DMS114 treated with DMSO at 0.1 percent for 48 hours (cell line): Measurements from ENCODE around the gene C8A.

ENCODE experiments used
- DNase-seq: peaks from one replicate; lab custom pipeline; 2025; ENCODE audit not compliant: unreplicated experiment; lab: John Stamatoyannopoulos, UW

Gene C8A

DNA sequence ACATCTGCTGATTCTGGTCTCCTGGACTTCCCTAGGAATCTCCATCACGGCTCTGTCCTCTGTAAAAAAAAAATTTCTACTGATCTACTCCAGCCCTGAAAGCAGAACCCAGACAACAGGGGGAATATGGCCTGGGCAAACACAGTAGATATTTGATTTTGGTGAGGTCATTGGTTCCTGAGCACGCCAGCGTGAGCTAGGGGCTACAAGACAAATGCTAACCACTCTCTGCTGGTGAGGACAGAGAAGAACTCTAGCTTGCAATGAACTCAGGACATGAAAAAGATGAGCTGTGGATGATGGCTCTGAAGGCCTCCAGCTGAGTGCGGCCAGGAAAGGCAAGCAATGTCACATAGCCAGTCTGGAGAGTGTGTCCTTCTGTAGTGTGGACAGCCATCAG is 18.2 kb upstream of the C8A start:
- no peak for DNase-seq

DNA sequence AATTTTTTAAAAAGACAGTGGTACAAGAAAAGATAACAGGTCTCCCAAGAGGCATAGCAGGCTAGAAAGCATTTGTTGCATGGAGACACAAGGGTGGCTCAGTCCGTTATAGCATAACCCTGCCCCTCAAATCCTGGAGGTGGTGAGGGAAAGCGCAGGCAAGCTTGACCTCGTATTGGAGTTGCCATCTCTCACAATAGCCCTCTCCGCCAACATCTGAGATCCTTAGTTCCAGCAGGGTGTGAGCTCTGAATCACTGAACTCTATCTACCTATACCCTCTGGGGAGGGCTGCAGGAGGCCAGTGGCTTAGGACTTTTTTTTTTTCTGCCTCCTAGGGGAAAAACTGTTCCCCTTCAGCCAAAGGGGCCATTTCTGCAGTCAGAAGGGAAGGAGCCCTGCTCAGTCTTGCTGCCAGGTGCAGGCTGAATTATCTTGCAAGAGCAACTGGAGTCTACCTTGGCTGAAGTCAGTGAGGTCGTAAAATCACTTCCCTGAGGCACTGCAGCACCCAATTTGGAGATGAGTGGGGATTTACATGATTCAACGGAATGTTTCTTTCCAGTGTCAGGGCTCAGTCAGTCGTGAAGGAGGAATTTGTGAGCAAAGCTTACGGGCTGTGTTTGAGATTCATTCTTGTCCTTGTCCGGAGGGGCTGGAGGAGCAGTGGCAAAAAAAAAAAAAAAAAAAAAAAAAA is 17.2 kb upstream of the C8A start:
- DNase-seq, result no peak

DNA sequence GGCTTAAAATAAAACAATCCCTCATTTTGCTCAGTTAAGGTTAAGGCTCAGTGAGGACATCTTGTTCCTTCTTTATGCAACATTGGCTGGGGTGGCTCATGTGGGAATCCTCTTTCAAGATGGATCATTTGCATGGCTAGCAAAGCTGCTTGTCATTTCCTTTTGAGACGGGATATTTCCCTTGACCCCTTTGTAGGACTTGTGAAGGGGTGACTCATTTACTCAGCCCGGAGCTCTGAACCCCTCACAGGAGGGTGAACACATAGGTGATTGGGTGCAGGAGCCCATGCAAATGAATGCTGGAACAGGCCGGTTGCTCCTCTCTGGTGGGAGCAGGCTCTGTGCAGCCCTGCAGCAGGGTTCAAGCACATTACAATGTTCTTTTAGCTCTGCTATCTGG is 15.8 kb upstream of the C8A start:
- DNase-seq, result no peak

DNA sequence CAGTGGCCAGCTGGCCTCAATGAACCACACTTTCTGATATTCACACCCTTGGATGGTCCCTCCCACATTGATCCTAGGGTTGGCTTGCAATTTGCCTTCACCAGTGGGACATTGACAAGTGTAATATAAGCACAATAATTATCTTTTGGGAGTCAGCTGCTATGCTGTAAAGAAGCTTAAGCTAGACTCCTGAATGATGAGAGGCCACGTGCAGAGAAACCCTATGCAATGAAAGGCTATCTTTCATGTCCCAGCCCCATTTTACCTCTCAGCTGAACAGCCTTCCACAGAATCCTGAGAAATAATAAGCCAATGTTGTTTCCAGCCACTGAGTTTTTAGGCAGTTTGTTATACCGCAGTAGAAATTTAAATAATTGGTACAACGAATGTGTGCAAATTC is 11.1 kb upstream of the C8A start:
- no peak for DNase-seq

DNA sequence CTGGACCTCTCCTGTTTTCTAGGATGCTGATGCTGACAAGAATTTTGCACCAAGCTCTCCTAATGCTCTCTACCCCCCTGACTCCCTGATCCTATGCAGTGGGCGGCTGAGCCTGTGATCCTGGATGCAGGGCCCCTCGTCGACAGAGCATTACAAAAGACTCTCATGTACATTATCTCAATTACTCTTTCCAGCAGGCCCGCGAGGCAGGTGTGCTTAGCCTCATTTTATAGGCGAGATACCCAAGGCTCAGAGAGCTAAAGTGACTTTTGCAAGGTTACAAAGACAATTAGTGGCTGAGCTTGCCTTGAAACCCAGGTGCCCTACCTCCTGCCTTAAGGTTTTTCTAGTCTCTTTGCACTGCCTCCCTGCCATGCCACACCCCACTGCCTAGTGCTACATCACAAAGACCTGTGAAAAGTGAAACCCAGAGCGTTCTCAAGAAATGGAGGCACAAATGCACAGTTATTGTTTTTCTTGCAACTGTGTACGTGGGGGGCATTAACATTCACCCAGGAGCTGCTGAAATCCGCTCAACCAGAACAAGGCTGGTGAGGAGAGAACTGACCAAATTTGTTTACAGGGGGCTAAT is 10.0 kb upstream of the C8A start:
- DNase-seq, result no peak

GRCh38 chr1:56845343-56845742 is 9.3 kb upstream of the C8A start:
- DNase-seq, result no peak

GRCh38 chr1:56849750-56850149 is 4.8 kb upstream of the C8A start:
- no peak for DNase-seq

DNA sequence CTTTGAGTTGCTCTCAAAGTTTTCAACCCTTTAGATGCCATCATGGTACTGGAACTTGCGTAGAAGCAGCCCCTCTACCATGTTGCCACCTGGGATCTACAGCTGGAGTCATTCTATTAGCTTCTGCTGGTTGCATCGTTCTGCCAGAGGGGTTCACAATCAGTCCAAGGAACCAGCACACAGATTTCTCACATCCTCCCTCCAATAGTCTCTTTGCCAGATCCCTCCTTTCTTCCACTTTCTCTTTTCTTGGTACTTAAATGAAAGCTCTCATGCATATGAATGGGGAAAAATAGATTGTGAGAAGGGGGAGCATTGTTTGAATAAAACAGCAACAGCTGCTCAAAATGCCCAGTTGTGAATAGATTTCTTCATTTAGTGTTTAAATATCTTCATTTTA is 4.2 kb upstream of the C8A start:
- DNase-seq, result no peak

DNA sequence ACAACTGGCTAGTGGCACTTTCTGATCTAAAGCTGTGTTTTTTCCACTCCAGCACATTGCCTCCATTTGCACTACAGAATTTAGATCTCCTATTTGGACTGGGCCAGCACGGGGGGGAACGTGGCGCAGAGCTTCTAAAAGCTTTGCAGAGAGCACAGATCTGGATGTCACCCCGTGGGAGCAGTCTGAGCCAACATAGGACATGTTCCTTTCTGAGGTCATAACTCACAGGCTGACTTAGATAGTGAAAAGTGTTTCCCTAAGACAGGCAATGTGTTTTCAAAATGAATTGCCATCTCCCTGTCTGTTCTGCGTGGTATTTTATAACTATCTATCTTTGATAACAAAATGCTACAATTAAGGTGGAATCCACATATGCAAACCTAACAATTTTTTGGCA is 3.7 kb upstream of the C8A start:
- DNase-seq, result no peak

GRCh38 chr1:56852476-56852875 is 2.1 kb upstream of the C8A start:
- DNase-seq, result no peak

GRCh38 chr1:56855190-56855589 is 593 bp downstream of the C8A start:
- DNase-seq, result no peak

GRCh38 chr1:56856186-56856585 is 1.6 kb downstream of the C8A start:
- no peak for DNase-seq

GRCh38 chr1:56859287-56859686 is 4.7 kb downstream of the C8A start:
- DNase-seq, result no peak

- no peak for DNase-seq
Observed at GRCh38 chr1:56863265-56863992, 8.8 kb downstream of the C8A start.

GRCh38 chr1:56864430-56864829 is 9.8 kb downstream of the C8A start:
- no peak for DNase-seq

DNA sequence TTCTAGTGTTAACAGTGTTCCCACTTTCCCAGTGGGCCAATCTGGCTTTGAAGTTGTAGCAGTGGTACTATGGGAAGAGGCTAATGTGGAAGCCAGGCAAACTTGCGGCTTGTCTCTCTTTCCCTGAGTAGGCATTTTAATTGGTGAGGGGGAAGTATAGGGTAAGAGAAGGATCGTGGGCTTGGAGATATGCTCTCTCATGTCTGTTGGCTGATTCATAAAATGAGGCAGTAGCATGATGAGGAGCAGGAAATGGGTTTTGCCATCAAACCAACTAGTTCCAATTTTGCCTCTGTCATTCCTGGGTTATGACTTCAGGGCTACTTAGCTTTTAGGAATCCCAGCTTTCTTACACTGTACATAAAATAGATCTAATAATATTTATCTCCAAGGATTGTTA is 12.1 kb downstream of the C8A start:
- no peak for DNase-seq

GRCh38 chr1:56867491-56867890 is 12.9 kb downstream of the C8A start:
- no peak for DNase-seq

- DNase-seq, result no peak
Observed at GRCh38 chr1:56868761-56869160, 14.2 kb downstream of the C8A start.

GRCh38 chr1:56872597-56872996 is 18.0 kb downstream of the C8A start:
- no peak for DNase-seq

DNA sequence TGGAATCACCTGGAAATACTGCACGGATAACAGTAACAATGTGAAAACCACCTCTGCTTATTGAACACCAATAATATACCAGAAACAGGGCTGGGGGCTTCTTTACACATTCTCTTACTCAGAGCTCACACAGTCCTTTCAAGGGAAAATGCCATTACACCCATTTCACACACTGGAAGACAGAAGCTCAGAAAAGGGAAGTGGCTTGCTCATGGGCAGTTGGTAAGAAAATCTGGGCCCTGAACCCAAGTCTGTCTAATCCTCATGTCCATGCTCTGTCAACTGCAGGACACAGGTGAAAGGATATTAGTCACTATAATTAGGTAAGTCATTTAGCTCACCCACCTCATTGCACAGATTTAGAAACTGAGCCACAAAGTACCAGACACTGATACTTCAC is 18.6 kb downstream of the C8A start:
- DNase-seq, result no peak

DNA sequence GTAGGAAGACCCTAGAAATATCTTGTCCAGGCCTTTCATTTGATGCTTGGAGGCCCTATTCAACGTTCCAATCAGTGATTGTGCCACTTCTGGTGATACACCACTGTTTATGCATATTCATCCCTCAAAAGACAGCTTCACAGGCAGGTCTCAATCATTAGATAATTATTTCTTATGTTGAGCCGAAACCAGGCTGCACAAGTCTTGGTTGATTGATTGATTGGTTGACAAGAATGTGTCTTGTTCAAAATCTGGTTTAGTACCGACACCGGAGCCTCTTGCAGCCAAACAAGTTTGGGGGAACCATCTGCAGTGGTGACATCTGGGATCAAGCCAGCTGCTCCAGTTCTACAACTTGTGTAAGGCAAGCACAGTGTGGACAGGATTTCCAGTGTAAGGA is 20.1 kb downstream of the C8A start:
- no peak for DNase-seq

GRCh38 chr1:56877973-56878372 is 23.4 kb downstream of the C8A start:
- no peak for DNase-seq

- DNase-seq, result no peak
Observed at GRCh38 chr1:56880774-56881173, 26.2 kb downstream of the C8A start.
